Activated CD8-positive, alpha-beta memory T cell treated with anti-CD3 and anti-CD28 coated beads for 24 hours (primary cell): ENCODE measurements around the gene NPFFR1.

ENCODE experiments used
- DNase-seq: peaks from one replicate; pipeline ENCODE4 v3.0.0-alpha.2; 2020

NPFFR1 gene

GRCh38 chr10:70284542-70285475 lies 1.0 kb upstream of the NPFFR1 start:
- DNase-seq: no peak

GRCh38 chr10:70283071-70283444 lies 746 bp downstream of the NPFFR1 start:
- no peak for DNase-seq

GRCh38 chr10:70281609-70282008 lies 2.2 kb downstream of the NPFFR1 start:
- no peak for DNase-seq

- DNase-seq: no peak
Measured at GRCh38 chr10:70280099-70280498, 3.7 kb downstream of the NPFFR1 start.

- DNase-seq: no peak
Measured at GRCh38 chr10:70277396-70278030, 6.3 kb downstream of the NPFFR1 start.

- no peak for DNase-seq
Measured at GRCh38 chr10:70274643-70275042, 9.2 kb downstream of the NPFFR1 start.

- no peak for DNase-seq
Measured at GRCh38 chr10:70272925-70273316, 10.9 kb downstream of the NPFFR1 start.

- no peak for DNase-seq
Measured at GRCh38 chr10:70271996-70272924, 11.5 kb downstream of the NPFFR1 start.

GRCh38 chr10:70270952-70271351 lies 12.9 kb downstream of the NPFFR1 start:
- DNase-seq: no peak

GRCh38 chr10:70269741-70270140 lies 14.1 kb downstream of the NPFFR1 start:
- DNase-seq: no peak

- DNase-seq: no peak
Measured at GRCh38 chr10:70268376-70268775, 15.4 kb downstream of the NPFFR1 start.

GRCh38 chr10:70267161-70267933 lies 16.5 kb downstream of the NPFFR1 start:
- DNase-seq: no peak

GRCh38 chr10:70266701-70267100 lies 17.1 kb downstream of the NPFFR1 start:
- no peak for DNase-seq

GRCh38 chr10:70266056-70266455 lies 17.7 kb downstream of the NPFFR1 start:
- DNase-seq: peak; percentile 47

GRCh38 chr10:70265032-70265689 lies 18.6 kb downstream of the NPFFR1 start:
- peak; percentile 54 for DNase-seq

GRCh38 chr10:70260734-70261133 lies 23.1 kb downstream of the NPFFR1 start:
- no peak for DNase-seq

GRCh38 chr10:70260259-70260658 lies 23.5 kb downstream of the NPFFR1 start:
- peak; percentile 44 for DNase-seq

GRCh38 chr10:70258216-70258615 lies 25.6 kb downstream of the NPFFR1 start:
- DNase-seq: no peak

- peak; percentile 24 for DNase-seq
Measured at GRCh38 chr10:70257816-70258215, 26.0 kb downstream of the NPFFR1 start.

- DNase-seq: peak; percentile 11
Measured at GRCh38 chr10:70256463-70256862, 27.3 kb downstream of the NPFFR1 start.
